Subcutaneous adipose tissue (tissue), 4 donors: ENCODE results near the gene MUC12. TPM values are rescaled to one million over a fixed set of nuclear protein-coding genes. Genes with fewer than 3 reads are reported as not detected.

Source experiments
- CTCF ChIP-seq: fragments of 450-650 bp; IDR thresholded peaks from one replicate; pipeline ENCODE4 v1.5.1; 2016; ENCODE audit warnings: low read depth, mild to moderate bottlenecking, control low read depth, antibody characterized with exemption, moderate library complexity
- total RNA-seq, 4 donors: library from RNA; depleted of rRNA; stranded (reverse); fragments of >200 nt; gene quantifications; one replicate each; pipeline ENCODE4 v1.1.0, GENCODE V29; 2016

Gene MUC12
- total RNA-seq, 4 donors from 2014 or later = under 0.01 to 0.34 (median 0.08) TPM

GRCh38 chr7:100946111-100946510 is 23.3 kb upstream of the MUC12 start:
- no peak for TF ChIP-seq CTCF

GRCh38 chr7:100946766-100947365 is 22.5 kb upstream of the MUC12 start:
- no peak for TF ChIP-seq CTCF

- no peak for TF ChIP-seq CTCF
These were observed 21.6 kb upstream of the MUC12 start for GRCh38 chr7:100947792-100948191.

GRCh38 chr7:100949227-100949932 is 20.0 kb upstream of the MUC12 start, which contains the start of gene MUC3A:
Gene MUC3A (plus strand): TSS chr7:100949534. CDS start chr7:100949625, 91 bp downstream.
- TF ChIP-seq CTCF = no peak

GRCh38 chr7:100949933-100950443 is 19.4 kb upstream of the MUC12 start:
- no peak for TF ChIP-seq CTCF

- TF ChIP-seq CTCF = no peak
These were observed 18.2 kb upstream of the MUC12 start for GRCh38 chr7:100951172-100951571.

- TF ChIP-seq CTCF = no peak
These were observed 17.3 kb upstream of the MUC12 start for GRCh38 chr7:100951888-100952560.
